Tibial nerve (tissue), 4 donors: ENCODE results near the gene RGS1. TPM values are rescaled to one million over a fixed set of nuclear protein-coding genes. Genes with fewer than 3 reads are reported as not detected.

ENCODE experiments used
- DNase-seq, 2 donors: peaks; one replicate each; pipeline ENCODE4 v3.0.0-alpha.2; 2019; ENCODE audit warnings: low spot score in 2 of 2
- H3K27ac ChIP-seq, 4 donors: fragments of 200-600 bp; sonication (generic) in 3 of 4; one replicate each; pipeline ENCODE4 v1.5.1; 2017 to 2019; ENCODE audit warnings: mild to moderate bottlenecking in 1 of 4
- H3K27me3 ChIP-seq, 2 donors: fragments of 200-600 bp; sonication (generic) in 1 of 2; one replicate each; pipeline versions ENCODE4 v1.5.1 to v1.6.0; 2017 to 2019
- H3K36me3 ChIP-seq, 3 donors: fragments of 200-600 bp; sonication (generic); one replicate each; pipeline ENCODE4 v1.5.1; 2018 to 2019
- H3K4me1 ChIP-seq, 4 donors: fragments of 200-600 bp; sonication (generic) in 3 of 4; one replicate each; pipeline ENCODE4 v1.5.1; 2017 to 2019
- H3K4me3 ChIP-seq, 4 donors: fragments of 200-600 bp; sonication (generic) in 3 of 4; one replicate each; pipeline ENCODE4 v1.5.1; 2017 to 2019; ENCODE audit warnings: mild to moderate bottlenecking in 1 of 4, moderate library complexity in 1 of 4
- H3K9me3 ChIP-seq, 4 donors: fragments of 200-600 bp; sonication (generic) in 3 of 4; one replicate each; pipeline ENCODE4 v1.5.1; 2017 to 2019
- CTCF ChIP-seq, 5 experiments: fragments of 200-600 bp in 3 of 5; fragments of 450-650 bp in 2 of 5; sonication (generic) in 3 of 5; IDR thresholded peaks; one replicate each; pipeline ENCODE4 v1.5.1; 2016 to 2019; ENCODE audit warnings: antibody characterized with exemption in 5 of 5, mild to moderate bottlenecking in 3 of 5, moderate library complexity in 2 of 5
- EP300 ChIP-seq, 2 donors: sonication (generic); formaldehyde crosslinking; IDR thresholded peaks; one replicate each; pipeline ENCODE4 v1.6.1; 2017; ENCODE audit warnings: antibody characterized with exemption in 2 of 2, mild to moderate bottlenecking in 1 of 2
- POLR2A ChIP-seq, 2 donors: fragments of 450-650 bp; IDR thresholded peaks; one replicate each; pipeline ENCODE4 v1.6.1; 2017; ENCODE audit warnings: antibody characterized with exemption in 2 of 2, mild to moderate bottlenecking in 2 of 2, moderate library complexity in 2 of 2
- WGBS, 2 donors: methylation state at CpG; one replicate each; pipeline ENCODE4 v1.1.5; 2018; 5-methylcytosine and 5-hydroxymethylcytosine counted together
- total RNA-seq, 4 donors: library from RNA; depleted of rRNA; stranded (reverse); fragments of >200 nt; gene quantifications; one replicate each; pipeline ENCODE4 v1.1.0, GENCODE V29; 2016

Gene RGS1
- total RNA-seq, 4 donors from 2014 or later: 142 to 489 (median 195) TPM

- Histone ChIP-seq H3K27ac (no peak overlapping the region), H3K36me3 (no peaks in the 10 kb centered on the region), H3K27me3 (no peaks in the 10 kb centered on the region), H3K4me3 (no peak overlapping the region), H3K4me1 (no peaks in the 10 kb centered on the region), H3K9me3 (no peaks in the 10 kb centered on the region)
- TF ChIP-seq POLR2A (IDR thresholded peaks at IDR 0.05) (no peak), EP300 (IDR thresholded peaks at IDR 0.05) (no peak), CTCF (IDR thresholded peaks at IDR 0.05) (no peak)
- no peak for DNase-seq
- 77 to 81% methylated on average over 1 of the region's 1 CpG for WGBS, 2 donors
Measured at GRCh38 chr1:192602757-192603156, 27.2 kb downstream of the RGS1 start.

- H3K4me3 ChIP-seq: no peak overlapping the region
- 78 to 82% methylated on average over 3 of the region's 3 CpGs for WGBS, 2 donors
Measured at GRCh38 chr1:192603218-192603787, 27.7 kb downstream of the RGS1 start.

GRCh38 chr1:192604979-192605620 lies 29.5 kb downstream of the RGS1 start:
- Histone ChIP-seq H3K9me3 (no peaks in the 10 kb centered on the region), H3K27me3 (no peaks in the 10 kb centered on the region), H3K36me3 (no peaks in the 10 kb centered on the region), H3K4me3 (no peak overlapping the region), H3K27ac (no peak overlapping the region), H3K4me1 (peaks cover 0 to under 1% (median 0%) of the 10 kb centered on the region in 4 donors)
- no peak for DNase-seq
- peak in 1 of 2 donors; percentile 54 for TF ChIP-seq EP300 (IDR thresholded peaks at IDR 0.05)
- TF ChIP-seq CTCF (IDR thresholded peaks at IDR 0.05): no peak
- TF ChIP-seq POLR2A (IDR thresholded peaks at IDR 0.05): no peak
- 69 to 81% methylated on average over 3 of the region's 3 CpGs for WGBS, 2 donors

More at GRCh38 chr1:192603218-192603787, 27.7 kb downstream of the RGS1 start:
- TF ChIP-seq POLR2A (IDR thresholded peaks at IDR 0.05) (no peak), EP300 (IDR thresholded peaks at IDR 0.05) (no peak), CTCF (IDR thresholded peaks at IDR 0.05) (no peak)
- H3K27ac ChIP-seq: no peak overlapping the region
- H3K4me1 ChIP-seq: no peaks in the 10 kb centered on the region
- DNase-seq: no peak
- H3K9me3 ChIP-seq: no peaks in the 10 kb centered on the region
- H3K36me3 ChIP-seq: no peaks in the 10 kb centered on the region
- no peaks in the 10 kb centered on the region for H3K27me3 ChIP-seq

GRCh38 chr1:192608671-192609070 lies 33.1 kb downstream of the RGS1 start:
- Histone ChIP-seq H3K36me3 (no peaks in the 10 kb centered on the region), H3K4me1 (peaks cover 0 to 5% (median 0%) of the 10 kb centered on the region in 4 donors), H3K4me3 (no peak overlapping the region), H3K27ac (no peak overlapping the region), H3K27me3 (no peaks in the 10 kb centered on the region), H3K9me3 (no peaks in the 10 kb centered on the region)
- 62 to 90% methylated on average over 2 of the region's 2 CpGs for WGBS, 2 donors
- TF ChIP-seq CTCF (IDR thresholded peaks at IDR 0.05) (no peak), EP300 (IDR thresholded peaks at IDR 0.05) (no peak), POLR2A (IDR thresholded peaks at IDR 0.05) (no peak)
- DNase-seq: no peak
